ENCODE results near the gene CCR1. TPM values are rescaled to one million over a fixed set of nuclear protein-coding genes. Genes with fewer than 3 reads are reported as not detected.
A peak's percentile ranks its signal among the peaks of the same experiment; 100 is the strongest.
"Not testable (repeated sequence)": the region's sequence is repeated elsewhere in the genome, so short reads cannot be mapped to it uniquely, and the experiment has no call there.

CCR1 gene
- total RNA-seq, 1 donor from 2014 or later: 0.52 TPM

DNA sequence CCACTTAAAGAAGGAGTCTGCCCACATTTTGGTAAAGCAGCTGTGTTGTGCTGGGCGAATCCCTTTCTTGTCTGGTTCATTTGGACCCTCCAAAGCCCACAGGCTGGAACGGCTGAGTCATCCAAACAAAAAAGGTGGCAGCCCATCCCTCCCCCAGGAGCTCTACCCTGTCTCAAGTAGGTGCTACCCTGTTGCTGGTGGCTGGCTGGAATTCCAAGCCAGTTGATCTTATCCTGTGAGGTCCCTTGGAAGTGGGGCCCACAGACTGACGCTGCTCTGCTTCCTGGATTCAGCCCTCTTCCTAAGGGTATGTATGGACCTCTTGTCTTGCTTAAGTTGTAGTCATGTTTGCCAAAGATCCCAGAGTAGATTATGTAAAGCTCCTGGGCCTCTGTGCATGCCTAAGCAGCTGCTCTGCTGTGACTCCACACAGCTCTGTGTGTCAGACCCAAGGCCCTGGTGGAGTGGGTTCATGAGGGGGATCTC is 44.5 kb downstream of the CCR1 start:
- peak; percentile 39 for ATAC-seq

DNA sequence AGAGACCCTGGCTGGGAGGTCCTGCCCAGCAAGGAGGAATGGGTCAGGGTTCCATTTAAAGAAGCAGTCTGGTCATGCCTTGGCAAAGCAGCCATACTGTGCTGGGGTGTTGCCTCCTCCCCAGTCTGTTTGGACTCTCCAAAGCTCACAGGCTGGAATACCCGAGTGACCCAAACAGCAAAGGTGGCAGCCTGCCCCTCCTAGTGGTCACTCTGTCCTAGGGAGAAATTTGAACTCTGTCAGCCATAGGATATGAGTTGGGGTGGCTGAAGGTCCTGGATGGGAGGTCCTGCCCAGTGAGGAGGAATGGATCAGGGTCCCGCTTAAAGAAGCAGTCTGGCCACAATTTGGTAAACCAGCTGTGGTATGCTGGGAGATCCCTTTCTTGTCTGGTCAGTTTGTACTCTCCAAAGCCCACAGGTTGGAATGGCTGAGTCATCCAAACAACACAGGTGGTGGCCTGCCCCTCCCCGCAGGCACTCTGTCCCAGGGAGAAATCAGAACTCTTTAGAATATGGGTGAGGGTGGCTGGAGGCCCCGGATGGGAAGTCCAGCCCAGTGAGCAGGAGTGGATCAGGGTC is 45.0 kb downstream of the CCR1 start:
- peak; percentile 63 for ATAC-seq

- not testable (repeated sequence) for ATAC-seq
Observed at GRCh38 chr3:46157685-46158084, 50.4 kb downstream of the CCR1 start.

DNA sequence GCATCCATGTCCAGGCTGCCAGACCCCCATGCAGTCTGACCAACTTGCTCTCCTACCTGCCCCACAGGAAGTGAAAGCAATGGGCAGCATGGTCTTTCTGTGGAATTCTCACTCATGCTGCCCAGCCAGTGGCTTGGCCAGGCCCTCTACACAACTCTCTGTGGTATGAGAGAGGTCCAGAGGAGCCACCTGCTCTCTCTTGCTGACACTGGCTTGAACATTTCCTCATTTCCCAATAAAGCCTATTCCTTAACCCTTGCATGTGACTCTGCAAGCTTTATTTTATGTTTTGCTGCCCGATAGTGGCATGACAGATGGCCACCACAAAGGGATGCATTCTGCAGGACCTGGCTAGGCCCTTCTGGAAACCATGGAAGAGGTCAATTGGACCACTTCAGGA is 53.8 kb downstream of the CCR1 start:
- no peak for ATAC-seq

Other genes with a start within 250 kb of the CCR1 start
- gene FYCO1, start 212.5 kb downstream of the CCR1 start, total RNA-seq: 18.5 TPM
- gene XCR1, start 180.8 kb downstream of the CCR1 start, total RNA-seq: 0.04 TPM
- gene CCR3, start 34.1 kb upstream of the CCR1 start, total RNA-seq: not detected
- 0.48 TPM for gene CCR2, start 145.8 kb upstream of the CCR1 start, total RNA-seq
- 0.28 TPM for gene CCR5, start 162.6 kb upstream of the CCR1 start, total RNA-seq
- 0.24 TPM for gene CCRL2, start 198.9 kb upstream of the CCR1 start, total RNA-seq

Measured in esophagus mucosa (tissue), 1 donor.